ENCODE results near the gene TMEM208. TPM values are rescaled to one million over a fixed set of nuclear protein-coding genes. Genes with fewer than 3 reads are reported as not detected.
A peak's percentile ranks its signal among the peaks of the same experiment; 100 is the strongest.

Gene TMEM208
- total RNA-seq, 1 experiment from 2014 or later, result 19.5 TPM

- Histone ChIP-seq H3K4me2 (ENCODE audit: low read depth, low read length, poor library complexity, severe bottlenecking) (no peak overlapping the region), H3K4me3 (ENCODE audit: low read length) (no peak overlapping the region), H3K79me2 (ENCODE audit: low read length) (peaks cover 15% of the 10 kb centered on the region), H3K4me1 (ENCODE audit: low read length) (peaks cover 12% of the 10 kb centered on the region), H3K9me2 (replicated peaks; ENCODE audit: insufficient read depth, low read length) (no peaks in the 10 kb centered on the region), H3K9ac (ENCODE audit: low read length) (no peak overlapping the region), H4K20me1 (ENCODE audit: insufficient read depth, low read depth, low read length) (peaks cover 15% of the 10 kb centered on the region; the same call in 1 of the 2 replicates), H3K27ac (ENCODE audit: low read length) (no peak overlapping the region), H3K36me3 (ENCODE audit: insufficient read depth, low read length) (peaks cover 9% of the 10 kb centered on the region; the same call in 1 of the 2 replicates), H3K27me3 (ENCODE audit: low read length) (no peaks in the 10 kb centered on the region), H2AFZ (ENCODE audit: low read length) (no peak overlapping the region), H3K9me3 (ENCODE audit: low read length) (no peaks in the 10 kb centered on the region)
- DNase-seq, result no peak
Measured at GRCh38 chr16:67238806-67239470, 12.0 kb downstream of the TMEM208 start.

GRCh38 chr16:67240506-67240905 lies 13.6 kb downstream of the TMEM208 start:
- Histone ChIP-seq H3K4me3 (ENCODE audit: low read length) (no peak overlapping the region), H3K4me1 (ENCODE audit: low read length) (peaks cover 28% of the 10 kb centered on the region), H3K79me2 (ENCODE audit: low read length) (peaks cover 24% of the 10 kb centered on the region), H3K36me3 (ENCODE audit: insufficient read depth, low read length) (peaks cover 9% of the 10 kb centered on the region; the same call in 1 of the 2 replicates), H2AFZ (ENCODE audit: low read length) (no peak overlapping the region), H3K4me2 (ENCODE audit: low read depth, low read length, poor library complexity, severe bottlenecking) (no peak overlapping the region), H3K9ac (ENCODE audit: low read length) (no peak overlapping the region), H3K9me2 (replicated peaks; ENCODE audit: insufficient read depth, low read length) (no peaks in the 10 kb centered on the region), H4K20me1 (ENCODE audit: insufficient read depth, low read depth, low read length) (peaks cover 22% of the 10 kb centered on the region; the same call in 1 of the 2 replicates), H3K27ac (ENCODE audit: low read length) (no peak overlapping the region), H3K9me3 (ENCODE audit: low read length) (no peaks in the 10 kb centered on the region), H3K27me3 (ENCODE audit: low read length) (no peaks in the 10 kb centered on the region)
- no peak for DNase-seq

- H3K27ac ChIP-seq (ENCODE audit: low read length), result no peak overlapping the region
- H3K27me3 ChIP-seq (ENCODE audit: low read length), result no peaks in the 10 kb centered on the region
- H3K9ac ChIP-seq (ENCODE audit: low read length), result no peak overlapping the region
- H3K9me2 ChIP-seq (replicated peaks; ENCODE audit: insufficient read depth, low read length), result no peaks in the 10 kb centered on the region
- peaks cover 34% of the 10 kb centered on the region for H3K4me1 ChIP-seq (ENCODE audit: low read length)
- H3K36me3 ChIP-seq (ENCODE audit: insufficient read depth, low read length), result peaks cover 6% of the 10 kb centered on the region; the same call in 1 of the 2 replicates
- H3K4me3 ChIP-seq (ENCODE audit: low read length), result no peak overlapping the region
- H2AFZ ChIP-seq (ENCODE audit: low read length), result no peak overlapping the region
- H3K4me2 ChIP-seq (ENCODE audit: low read depth, low read length, poor library complexity, severe bottlenecking), result no peak overlapping the region
- H3K9me3 ChIP-seq (ENCODE audit: low read length), result no peaks in the 10 kb centered on the region
- H3K79me2 ChIP-seq (ENCODE audit: low read length), result peaks cover 30% of the 10 kb centered on the region
- H4K20me1 ChIP-seq (ENCODE audit: insufficient read depth, low read depth, low read length), result peaks cover 18% of the 10 kb centered on the region; the same call in 1 of the 2 replicates
- no peak for DNase-seq
Measured at GRCh38 chr16:67241008-67241900, 14.3 kb downstream of the TMEM208 start.

- peaks cover 30% of the 10 kb centered on the region for H3K79me2 ChIP-seq (ENCODE audit: low read length)
- peaks cover 34% of the 10 kb centered on the region for H3K4me1 ChIP-seq (ENCODE audit: low read length)
- H3K9ac ChIP-seq (ENCODE audit: low read length), result no peak overlapping the region
- no peaks in the 10 kb centered on the region for H3K27me3 ChIP-seq (ENCODE audit: low read length)
- H3K36me3 ChIP-seq (ENCODE audit: insufficient read depth, low read length), result no peaks in the 10 kb centered on the region
- H3K9me3 ChIP-seq (ENCODE audit: low read length), result no peaks in the 10 kb centered on the region
- peaks cover 16% of the 10 kb centered on the region; the same call in 1 of the 2 replicates for H4K20me1 ChIP-seq (ENCODE audit: insufficient read depth, low read depth, low read length)
- H3K27ac ChIP-seq (ENCODE audit: low read length), result no peak overlapping the region
- no peak overlapping the region for H3K4me3 ChIP-seq (ENCODE audit: low read length)
- no peak for DNase-seq
- no peaks in the 10 kb centered on the region for H3K9me2 ChIP-seq (replicated peaks; ENCODE audit: insufficient read depth, low read length)
- no peak overlapping the region for H2AFZ ChIP-seq (ENCODE audit: low read length)
- no peak overlapping the region for H3K4me2 ChIP-seq (ENCODE audit: low read depth, low read length, poor library complexity, severe bottlenecking)
Measured at GRCh38 chr16:67242138-67242730, 15.3 kb downstream of the TMEM208 start.

GRCh38 chr16:67243481-67243880 lies 16.6 kb downstream of the TMEM208 start:
- H2AFZ ChIP-seq (ENCODE audit: low read length), result no peak overlapping the region
- no peak overlapping the region for H3K4me3 ChIP-seq (ENCODE audit: low read length)
- peaks cover 30% of the 10 kb centered on the region for H3K79me2 ChIP-seq (ENCODE audit: low read length)
- H3K27ac ChIP-seq (ENCODE audit: low read length), result peak overlapping the region; percentile 80
- H3K27me3 ChIP-seq (ENCODE audit: low read length), result no peaks in the 10 kb centered on the region
- no peak for DNase-seq
- no peaks in the 10 kb centered on the region for H3K36me3 ChIP-seq (ENCODE audit: insufficient read depth, low read length)
- H3K4me1 ChIP-seq (ENCODE audit: low read length), result peaks cover 43% of the 10 kb centered on the region
- peak overlapping the region; percentile 95 for H3K4me2 ChIP-seq (ENCODE audit: low read depth, low read length, poor library complexity, severe bottlenecking)
- peak overlapping the region; percentile 65 for H3K9ac ChIP-seq (ENCODE audit: low read length)
- no peaks in the 10 kb centered on the region for H3K9me3 ChIP-seq (ENCODE audit: low read length)
- H4K20me1 ChIP-seq (ENCODE audit: insufficient read depth, low read depth, low read length), result peaks cover 16% of the 10 kb centered on the region; the same call in 1 of the 2 replicates
- H3K9me2 ChIP-seq (replicated peaks; ENCODE audit: insufficient read depth, low read length), result no peaks in the 10 kb centered on the region

- peaks cover 30% of the 10 kb centered on the region for H3K79me2 ChIP-seq (ENCODE audit: low read length)
- peaks cover 53% of the 10 kb centered on the region for H3K4me1 ChIP-seq (ENCODE audit: low read length)
- peak overlapping the region; percentile 79 for H3K9ac ChIP-seq (ENCODE audit: low read length)
- H3K4me2 ChIP-seq (ENCODE audit: low read depth, low read length, poor library complexity, severe bottlenecking), result peak overlapping the region; percentile 95
- H2AFZ ChIP-seq (ENCODE audit: low read length), result no peak overlapping the region
- no peaks in the 10 kb centered on the region for H3K36me3 ChIP-seq (ENCODE audit: insufficient read depth, low read length)
- no peaks in the 10 kb centered on the region for H3K27me3 ChIP-seq (ENCODE audit: low read length)
- H4K20me1 ChIP-seq (ENCODE audit: insufficient read depth, low read depth, low read length), result peaks cover 16% of the 10 kb centered on the region; the same call in 1 of the 2 replicates
- peak overlapping the region; percentile 88 for H3K4me3 ChIP-seq (ENCODE audit: low read length)
- H3K9me2 ChIP-seq (replicated peaks; ENCODE audit: insufficient read depth, low read length), result no peaks in the 10 kb centered on the region
- peak overlapping the region; percentile 83 for H3K27ac ChIP-seq (ENCODE audit: low read length)
- H3K9me3 ChIP-seq (ENCODE audit: low read length), result no peaks in the 10 kb centered on the region
- DNase-seq, result peak; percentile 96
Measured at GRCh38 chr16:67244387-67245185, 17.7 kb downstream of the TMEM208 start.

- Histone ChIP-seq H3K4me1 (ENCODE audit: low read length) (peaks cover 59% of the 10 kb centered on the region), H3K27me3 (ENCODE audit: low read length) (no peaks in the 10 kb centered on the region), H3K9me2 (replicated peaks; ENCODE audit: insufficient read depth, low read length) (no peaks in the 10 kb centered on the region)
Measured at GRCh38 chr16:67245186-67245585, 18.3 kb downstream of the TMEM208 start.

More at GRCh38 chr16:67245186-67245585, 18.3 kb downstream of the TMEM208 start:
- Histone ChIP-seq H3K9ac (ENCODE audit: low read length) (peak overlapping the region; percentile 79), H3K4me3 (ENCODE audit: low read length) (peak overlapping the region; percentile 88), H3K27ac (ENCODE audit: low read length) (peak overlapping the region; percentile 83), H2AFZ (ENCODE audit: low read length) (no peak overlapping the region), H3K4me2 (ENCODE audit: low read depth, low read length, poor library complexity, severe bottlenecking) (peak overlapping the region; percentile 95), H4K20me1 (ENCODE audit: insufficient read depth, low read depth, low read length) (peaks cover 11% of the 10 kb centered on the region; the same call in 1 of the 2 replicates), H3K9me3 (ENCODE audit: low read length) (no peaks in the 10 kb centered on the region), H3K79me2 (ENCODE audit: low read length) (peaks cover 30% of the 10 kb centered on the region), H3K36me3 (ENCODE audit: insufficient read depth, low read length) (no peaks in the 10 kb centered on the region)
- DNase-seq, result no peak
